NCI-H82 treated with DMSO at 0.1 percent for 48 hours (cell line): Measurements from ENCODE around the gene RAD54L2.
A peak's percentile ranks its signal among the peaks of the same experiment; 100 is the strongest.
"Not testable (repeated sequence)": the region's sequence is repeated elsewhere in the genome, so short reads cannot be mapped to it uniquely, and the experiment has no call there.

Experiments
- DNase-seq: peaks from one replicate; lab custom pipeline; 2025; ENCODE audit not compliant: unreplicated experiment; lab: John Stamatoyannopoulos, UW

Gene RAD54L2, protein sequence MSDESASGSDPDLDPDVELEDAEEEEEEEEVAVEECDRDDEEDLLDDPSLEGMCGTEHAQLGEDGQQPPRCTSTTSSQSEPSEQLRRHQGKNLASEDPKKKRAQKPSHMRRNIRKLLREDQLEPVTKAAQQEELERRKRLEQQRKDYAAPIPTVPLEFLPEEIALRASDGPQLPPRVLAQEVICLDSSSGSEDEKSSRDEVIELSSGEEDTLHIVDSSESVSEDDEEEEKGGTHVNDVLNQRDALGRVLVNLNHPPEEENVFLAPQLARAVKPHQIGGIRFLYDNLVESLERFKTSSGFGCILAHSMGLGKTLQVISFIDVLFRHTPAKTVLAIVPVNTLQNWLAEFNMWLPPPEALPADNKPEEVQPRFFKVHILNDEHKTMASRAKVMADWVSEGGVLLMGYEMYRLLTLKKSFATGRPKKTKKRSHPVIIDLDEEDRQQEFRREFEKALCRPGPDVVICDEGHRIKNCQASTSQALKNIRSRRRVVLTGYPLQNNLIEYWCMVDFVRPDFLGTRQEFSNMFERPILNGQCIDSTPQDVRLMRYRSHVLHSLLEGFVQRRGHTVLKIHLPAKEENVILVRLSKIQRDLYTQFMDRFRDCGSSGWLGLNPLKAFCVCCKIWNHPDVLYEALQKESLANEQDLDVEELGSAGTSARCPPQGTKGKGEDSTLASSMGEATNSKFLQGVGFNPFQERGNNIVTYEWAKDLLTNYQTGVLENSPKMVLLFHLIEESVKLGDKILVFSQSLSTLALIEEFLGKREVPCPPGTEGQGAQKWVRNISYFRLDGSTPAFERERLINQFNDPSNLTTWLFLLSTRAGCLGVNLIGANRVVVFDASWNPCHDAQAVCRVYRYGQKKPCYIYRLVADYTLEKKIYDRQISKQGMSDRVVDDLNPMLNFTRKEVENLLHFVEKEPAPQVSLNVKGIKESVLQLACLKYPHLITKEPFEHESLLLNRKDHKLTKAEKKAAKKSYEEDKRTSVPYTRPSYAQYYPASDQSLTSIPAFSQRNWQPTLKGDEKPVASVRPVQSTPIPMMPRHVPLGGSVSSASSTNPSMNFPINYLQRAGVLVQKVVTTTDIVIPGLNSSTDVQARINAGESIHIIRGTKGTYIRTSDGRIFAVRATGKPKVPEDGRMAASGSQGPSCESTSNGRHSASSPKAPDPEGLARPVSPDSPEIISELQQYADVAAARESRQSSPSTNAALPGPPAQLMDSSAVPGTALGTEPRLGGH (N-terminal part only)

DNA sequence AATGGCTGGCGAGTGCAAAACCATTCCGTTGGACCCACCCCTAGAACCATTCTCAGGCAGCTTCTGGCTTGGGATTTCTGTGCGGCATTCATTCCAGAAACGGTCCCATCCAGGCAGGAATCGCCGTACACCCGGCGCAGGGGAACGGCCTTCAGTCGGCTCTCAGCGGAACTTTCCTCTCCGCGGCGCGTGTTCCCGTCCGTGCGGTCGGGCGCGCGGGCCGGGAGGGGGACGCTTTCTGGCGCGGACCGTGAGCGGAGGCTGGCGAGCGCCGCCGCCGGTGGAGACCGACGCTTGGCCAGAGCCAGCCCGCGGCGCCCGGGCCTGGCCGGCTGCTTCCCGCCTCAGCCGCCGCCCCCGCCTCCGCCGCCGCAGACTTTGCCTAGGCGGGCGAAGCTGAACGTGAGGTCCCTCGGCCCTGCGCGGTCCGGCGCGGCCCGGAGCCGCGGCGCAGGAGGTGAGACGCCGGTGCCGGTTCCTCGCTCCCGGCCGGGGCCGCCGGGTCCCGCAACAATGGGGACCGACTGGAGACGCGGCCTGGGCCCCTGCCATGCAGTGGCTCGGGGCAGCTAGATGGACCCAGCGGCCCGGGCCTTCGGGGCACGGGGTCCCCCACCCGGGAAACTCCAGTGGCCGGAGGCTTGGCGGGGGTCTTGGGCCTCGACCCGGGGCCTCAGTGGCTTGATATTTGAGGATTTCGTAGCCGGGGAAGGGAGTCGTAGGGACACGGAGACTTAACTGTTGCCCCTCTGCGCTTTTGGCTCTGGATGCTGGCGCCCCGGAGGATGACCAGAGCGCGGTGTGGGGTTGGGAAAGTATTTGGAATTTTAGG lies at the start of gene RAD54L2:
RAD54L2 (plus strand) TSS at position 261 of the 832 bp plus-strand sequence. CDS start 51,702 bp downstream, outside the sequence.
- DNase-seq = peak; percentile 43

DNA sequence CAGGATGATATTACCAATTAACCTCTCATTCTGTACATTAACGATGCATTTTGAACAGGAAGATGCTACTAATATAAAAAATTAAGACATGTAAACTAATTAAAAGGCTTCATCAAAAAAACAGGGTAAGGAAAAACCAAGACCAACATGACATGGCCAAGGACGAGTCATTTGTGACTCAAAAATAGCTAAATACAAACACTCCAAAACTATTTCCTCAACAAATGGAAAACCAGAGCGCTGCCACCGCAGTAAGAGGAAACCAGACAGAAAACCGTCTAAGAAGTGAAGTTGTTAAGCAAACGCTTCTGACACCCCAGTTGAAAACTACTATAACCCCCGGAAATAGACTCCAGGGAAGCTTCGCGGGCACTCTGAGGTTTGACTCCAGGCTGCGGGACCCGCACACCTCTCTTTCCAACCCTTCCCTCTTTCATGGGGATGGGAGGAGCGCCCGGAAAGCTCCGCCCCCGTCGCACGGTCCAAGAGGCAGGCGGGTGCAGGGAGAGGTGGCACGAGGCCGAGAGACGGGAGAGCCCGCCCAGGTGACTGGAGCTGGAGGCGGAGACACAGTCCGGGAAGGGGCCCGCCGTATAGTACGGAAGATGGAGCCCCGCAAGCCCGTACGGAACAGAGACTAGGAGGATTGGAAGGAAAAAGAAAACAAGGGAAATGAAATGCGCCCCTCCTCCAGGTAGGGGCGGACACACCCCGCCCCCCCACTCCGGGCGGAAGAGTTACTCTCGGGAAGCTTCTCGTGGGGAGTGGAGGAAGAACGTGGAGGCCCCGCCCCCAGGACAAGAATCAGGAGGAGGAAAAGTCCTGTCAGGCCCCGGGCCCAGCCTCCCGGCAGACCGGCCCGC lies 39.4 kb upstream of the RAD54L2 start:
- peak; percentile 84 for DNase-seq

DNA sequence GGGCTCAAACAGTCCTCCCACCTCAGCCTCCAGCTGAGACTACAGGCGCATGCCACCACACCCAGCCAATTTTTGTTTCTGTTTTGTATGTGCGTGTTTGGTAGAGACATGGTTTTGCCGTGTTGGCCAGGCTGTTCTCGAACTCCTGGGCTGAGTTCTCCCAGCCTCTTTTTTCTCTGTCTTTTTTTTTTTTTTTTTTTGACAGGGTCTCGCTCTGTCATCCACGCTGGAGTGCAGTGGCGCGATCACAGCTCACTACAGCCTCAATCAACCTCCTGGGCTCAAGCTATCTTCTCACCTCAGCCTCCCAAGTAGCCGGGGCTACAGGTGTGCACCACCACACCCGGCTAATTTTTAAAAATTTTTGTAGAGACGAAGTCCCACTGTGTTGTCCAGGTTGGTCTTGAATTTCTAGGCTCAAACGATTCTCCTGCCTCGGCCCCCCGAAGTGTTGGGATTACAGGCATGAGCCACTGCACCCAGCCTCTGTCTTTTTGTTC lies 37.8 kb upstream of the RAD54L2 start:
- no peak for DNase-seq

DNA sequence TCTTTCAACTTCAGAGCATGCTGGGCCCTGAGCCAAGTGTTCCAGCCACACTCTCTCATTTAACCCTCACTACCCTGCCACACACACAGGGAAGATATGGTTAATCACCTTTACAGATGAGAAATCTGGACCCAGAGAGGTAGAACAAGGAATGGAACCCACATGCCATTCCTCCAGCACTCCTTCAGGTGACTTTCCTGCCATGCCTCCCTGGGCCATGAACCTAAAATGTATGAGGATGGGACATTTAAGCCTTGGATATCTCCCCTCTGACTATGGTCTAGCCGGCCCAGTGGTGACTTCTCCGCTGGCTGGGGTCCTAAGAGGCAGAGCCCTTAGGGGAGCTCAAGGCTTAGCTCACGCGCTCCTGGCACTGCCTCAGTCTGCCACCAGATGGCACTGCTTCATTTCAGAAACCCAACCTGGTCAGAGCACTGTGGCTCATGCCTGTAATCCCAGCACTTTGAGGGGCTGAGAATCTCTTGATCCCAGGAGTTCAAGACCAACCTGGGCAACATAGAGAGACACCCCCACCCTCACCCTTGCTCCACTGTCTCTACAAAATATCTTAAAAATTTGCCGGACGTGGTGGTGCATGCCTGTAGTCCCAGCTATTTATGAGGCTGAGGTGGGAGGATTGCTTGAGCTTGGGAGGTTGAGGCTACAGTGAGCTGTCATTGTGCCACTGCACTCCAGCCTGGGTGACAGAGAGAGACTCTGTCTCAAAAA lies 36.5 kb upstream of the RAD54L2 start:
- peak; percentile 46 for DNase-seq

DNA sequence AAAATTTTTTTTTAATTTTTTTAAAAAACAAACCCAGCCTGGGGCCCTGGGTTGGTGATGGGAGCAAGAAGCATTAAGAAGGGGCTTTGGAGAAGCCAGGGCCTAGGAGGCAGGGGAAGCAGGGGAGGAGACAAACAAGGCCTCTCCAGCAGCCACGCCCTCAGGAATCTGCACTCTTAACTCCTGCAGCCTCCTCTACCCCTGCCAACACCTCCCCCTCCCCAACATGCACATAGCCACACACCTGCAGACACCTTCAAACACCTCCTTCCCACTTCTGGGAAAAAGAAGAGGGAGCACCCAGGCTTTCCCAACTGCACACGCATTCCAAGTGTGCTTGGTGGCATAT lies 36.0 kb upstream of the RAD54L2 start:
- no peak for DNase-seq

DNA sequence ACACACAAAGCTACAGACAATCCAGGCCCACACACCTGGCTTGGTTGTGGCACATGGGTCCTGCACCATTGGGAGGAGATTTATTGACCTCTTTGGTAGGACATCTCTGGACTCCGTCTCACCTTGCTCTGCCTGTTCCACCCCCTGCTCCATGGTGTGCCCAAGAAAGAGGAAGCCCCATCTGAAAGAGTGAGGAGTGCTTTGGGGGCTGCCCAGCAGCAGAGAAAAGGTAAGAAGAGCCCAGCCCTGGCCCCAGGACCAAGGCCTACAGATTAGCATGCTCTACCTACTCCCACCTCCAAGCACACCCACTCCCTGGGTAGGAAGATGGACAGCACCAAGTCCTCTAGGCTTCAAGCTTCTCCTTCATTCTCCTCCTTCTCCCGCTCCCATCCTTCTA lies 35.5 kb upstream of the RAD54L2 start:
- DNase-seq = no peak

DNA sequence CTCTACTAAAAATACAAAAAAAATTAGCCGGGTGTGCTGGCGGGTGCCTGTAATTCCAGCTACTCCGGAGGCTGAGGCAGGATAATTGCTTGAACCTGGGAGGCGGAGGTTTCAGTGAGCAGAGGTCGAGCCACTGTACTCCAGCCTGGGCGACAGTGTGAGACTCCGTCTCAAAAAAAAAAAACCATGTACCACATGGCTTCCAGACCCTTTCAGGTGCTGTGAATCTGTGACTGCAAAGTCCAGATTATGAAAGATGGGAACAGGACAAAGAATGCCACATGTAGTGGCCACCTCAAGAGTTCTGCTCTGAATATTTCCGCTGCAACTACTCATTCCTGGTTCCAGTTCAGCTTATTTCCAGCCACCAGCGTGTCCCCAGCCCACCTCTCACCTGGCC lies 30.3 kb upstream of the RAD54L2 start:
- no peak for DNase-seq

DNA sequence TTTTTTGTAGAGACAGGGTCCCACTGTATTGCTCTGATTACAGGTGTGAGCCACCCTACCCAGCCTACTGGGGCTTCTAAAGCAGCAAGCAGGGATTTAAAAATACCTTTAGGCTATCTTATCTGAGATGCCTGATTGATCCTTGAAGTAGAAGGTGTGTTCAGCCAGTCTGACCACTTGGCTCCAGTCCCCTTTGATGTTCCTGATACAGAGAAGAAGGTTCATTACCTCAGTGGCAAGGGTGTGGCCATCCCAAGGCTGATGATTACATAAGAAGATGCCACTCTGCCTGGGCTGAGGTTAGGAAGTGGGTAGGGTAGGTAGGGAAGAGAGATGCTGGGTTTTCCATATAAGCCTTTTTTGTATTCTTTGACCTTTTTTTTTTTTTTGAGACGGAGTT lies 27.5 kb upstream of the RAD54L2 start:
- DNase-seq = no peak

DNA sequence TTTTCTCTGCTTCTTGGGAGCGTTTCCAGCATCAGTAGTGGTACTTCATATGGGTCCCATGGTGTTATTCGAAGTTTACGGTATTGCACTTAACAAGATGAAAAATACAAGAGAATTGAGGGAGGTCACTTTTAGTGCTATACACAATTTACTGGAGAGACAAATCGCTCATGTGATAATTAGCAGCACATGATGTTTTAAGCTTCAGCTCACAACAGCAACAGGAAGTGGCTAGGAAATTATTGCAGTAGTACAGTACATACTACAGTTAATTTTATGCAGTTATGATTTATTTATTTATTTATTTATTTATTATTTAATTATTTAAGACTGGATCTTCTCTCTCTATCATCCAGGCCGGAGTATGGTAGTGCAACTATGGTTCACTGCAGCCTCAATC lies 24.3 kb upstream of the RAD54L2 start:
- DNase-seq = no peak

DNA sequence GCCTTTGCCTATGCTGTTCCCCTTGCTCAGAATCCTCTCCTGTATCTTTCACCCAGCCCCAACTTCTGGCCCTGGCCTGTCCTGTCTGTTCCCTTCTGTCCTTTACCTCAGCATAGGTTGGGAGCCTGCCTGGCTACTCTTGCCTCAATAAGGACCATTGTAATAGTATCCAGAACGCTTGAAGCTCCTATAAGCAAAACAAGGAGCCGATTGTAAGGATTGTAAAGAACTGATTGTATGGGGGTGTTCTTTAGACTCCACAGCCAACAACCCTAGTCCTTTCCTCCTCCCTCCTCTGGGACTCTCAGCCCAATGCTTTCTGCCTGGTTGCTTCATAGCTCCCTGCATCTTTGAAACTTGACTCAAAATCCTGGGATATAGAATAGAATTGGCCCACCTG lies 18.7 kb upstream of the RAD54L2 start:
- DNase-seq = no peak

DNA sequence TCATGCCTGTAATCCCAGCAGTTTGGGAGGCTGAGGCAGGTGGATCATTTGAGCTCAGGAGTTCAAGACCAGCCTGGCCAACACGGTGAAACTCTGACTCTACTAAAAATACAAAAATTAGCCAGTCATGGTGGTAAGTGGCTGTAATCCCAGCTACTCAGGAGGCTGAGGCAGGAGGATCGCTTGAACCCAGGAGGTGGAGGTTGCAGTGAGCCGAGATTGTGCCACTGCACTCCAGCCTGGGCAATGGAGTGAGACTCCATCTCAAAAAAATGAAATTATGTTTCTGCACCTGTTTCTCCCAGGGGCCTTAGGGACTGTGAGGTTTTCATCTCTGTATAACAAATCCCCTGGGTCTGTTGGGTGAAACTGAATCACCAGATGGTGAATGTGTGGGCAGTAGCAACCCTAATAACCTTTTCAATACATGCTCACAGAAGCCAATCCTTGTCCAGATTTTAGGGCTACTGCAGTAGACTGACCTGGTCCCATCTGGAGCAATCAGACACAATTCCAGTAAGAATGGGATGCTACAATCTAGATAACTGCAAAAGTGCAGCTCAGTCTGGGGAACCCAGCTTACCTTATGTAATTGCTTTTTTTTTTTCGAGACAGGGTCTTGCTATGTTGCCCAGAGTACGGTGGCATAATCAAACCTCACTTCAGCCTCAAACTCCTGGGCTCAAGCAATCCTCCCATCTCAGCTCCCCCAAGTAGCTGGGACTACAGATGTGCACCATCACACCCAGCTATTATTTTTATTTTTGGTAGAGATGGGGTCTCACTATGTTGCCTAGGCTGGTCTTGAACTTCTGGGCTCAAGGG lies 17.4 kb upstream of the RAD54L2 start:
- not testable (repeated sequence) for DNase-seq

DNA sequence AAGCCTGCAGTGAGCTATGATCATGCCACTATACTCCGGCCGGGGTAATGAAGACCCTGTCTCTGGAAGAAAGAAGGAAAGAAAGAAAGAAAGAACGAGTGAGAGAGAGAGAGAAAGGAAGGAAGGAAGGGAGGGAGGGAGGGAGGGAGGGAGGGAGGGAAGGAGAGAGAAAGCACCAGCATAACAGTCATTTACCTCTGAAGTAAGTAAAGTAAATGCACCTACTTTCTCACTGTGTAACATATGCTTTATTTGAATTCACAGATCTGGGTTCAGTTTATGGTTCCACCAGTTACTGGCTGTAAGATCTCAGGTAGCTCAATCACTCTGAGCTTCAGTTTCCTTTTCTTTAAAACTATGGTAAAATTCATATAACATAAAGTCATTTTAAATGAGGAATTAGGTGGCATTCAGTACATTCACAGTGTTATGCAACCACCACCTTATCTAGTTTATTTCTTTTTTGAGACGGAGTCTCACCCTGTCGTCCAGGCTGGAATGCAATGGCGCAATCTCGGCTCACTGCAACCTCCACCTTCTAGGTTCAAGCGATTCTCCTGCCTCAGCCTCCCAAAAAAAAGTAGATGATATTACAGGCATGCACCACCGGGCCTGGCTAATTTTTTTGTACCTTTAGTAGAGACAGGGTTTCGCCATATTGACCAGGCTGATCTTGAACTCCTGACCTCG lies 16.1 kb upstream of the RAD54L2 start:
- no peak for DNase-seq

DNA sequence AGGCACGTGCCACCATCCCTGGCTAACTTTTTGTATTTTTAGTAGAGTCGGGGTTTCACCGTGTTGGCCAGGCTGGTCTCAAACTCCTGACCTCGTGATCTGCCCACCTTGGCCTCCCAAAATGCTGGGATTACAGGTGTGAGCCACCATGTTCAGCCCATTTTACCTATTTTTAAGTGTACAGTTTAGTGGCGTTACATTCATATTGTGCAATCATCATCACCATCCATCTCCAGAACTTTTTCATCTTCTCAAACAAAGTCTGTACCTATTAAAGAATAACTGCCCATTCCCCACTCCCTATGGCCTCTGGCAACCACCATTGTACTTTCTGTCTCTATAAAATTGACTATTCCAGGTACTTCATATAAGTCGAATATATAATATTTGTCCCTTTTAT lies 13.6 kb upstream of the RAD54L2 start:
- not testable (repeated sequence) for DNase-seq

DNA sequence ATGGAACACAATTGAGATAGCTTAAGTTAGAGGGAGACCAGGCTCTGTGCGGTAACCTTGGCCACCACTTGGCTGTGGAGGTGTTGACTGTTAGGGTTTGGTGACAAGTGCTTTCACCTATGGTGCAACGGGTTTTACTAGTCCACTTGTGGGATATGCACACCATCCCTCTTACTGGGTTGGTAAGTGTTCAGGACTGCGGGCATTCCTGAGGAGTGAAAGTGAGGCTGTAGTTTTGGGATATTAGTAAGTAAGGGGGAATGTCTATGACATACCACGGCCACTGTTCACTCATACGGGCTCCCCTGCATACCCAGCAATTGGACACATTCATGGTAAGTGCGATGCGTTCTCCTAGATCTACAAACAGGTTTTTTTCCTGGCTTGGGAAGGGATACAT lies 8.0 kb upstream of the RAD54L2 start:
- no peak for DNase-seq

DNA sequence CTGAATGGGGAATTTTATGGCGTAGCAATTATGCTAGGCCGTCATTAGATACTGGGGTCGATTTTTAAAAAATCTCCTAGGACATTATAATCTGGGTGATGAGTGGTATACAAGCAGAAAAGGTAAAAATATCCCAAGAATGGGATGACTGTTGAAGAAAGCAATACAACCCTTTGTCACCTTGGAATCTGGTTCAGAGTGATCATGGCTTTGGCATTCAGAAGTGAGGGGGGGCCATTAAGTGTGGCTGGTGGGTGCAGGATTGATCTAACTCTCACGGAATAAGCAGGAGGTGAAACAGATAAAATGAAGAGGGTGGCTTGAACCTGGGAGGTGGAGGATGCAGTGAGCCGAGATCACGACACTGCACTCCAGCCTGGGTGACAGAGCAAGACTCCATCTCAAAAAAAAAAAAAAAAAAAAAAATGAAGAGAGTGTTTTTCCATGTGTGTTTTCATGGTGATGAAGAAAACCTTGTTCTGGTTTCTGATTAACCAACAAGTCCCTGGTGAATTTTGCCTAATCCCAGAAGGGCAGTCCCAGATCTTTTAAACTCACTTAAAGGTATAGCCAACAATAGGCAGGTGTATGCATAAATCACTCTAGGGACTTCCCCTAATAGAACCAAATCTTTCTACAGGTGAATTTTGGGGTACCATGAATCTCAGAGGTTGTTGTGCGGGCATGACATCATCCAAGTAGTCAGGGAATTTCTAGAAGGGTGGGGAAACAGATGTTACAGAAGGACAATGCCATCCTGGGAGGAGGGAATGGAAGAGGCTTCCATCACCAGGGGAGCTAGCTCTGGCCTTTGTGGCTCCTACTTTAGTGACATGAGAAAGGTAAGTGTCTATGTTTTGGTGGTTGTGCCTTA lies 3.1 kb upstream of the RAD54L2 start:
- DNase-seq = no peak

DNA sequence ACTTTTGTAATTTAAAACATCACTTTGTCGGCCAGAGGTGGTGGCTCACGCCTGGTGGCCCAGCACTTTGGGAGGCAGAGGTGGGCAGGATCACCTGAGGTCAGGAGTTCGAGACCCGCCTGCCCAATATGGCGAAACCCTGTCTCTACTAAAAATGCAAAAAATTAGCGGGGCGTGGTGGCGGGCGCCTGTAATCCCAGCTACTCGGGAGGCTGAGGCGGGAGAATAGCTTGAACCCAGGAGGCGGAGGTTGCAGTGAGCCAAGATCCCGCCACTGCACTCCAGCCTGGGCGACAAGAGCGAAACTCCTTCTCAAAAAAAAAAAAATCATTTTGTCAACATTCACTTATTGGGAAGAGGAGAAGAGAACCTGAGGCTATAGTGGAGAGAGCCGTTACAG lies 888 bp upstream of the RAD54L2 start:
- not testable (repeated sequence) for DNase-seq
